GM19455 (cell line): ENCODE results near the gene ADAM33.

Experiments used
- ATAC-seq: cut with Tn5 transposase; IDR thresholded peaks from one replicate; pipeline ENCODE4 v1.9.1; 2021; ENCODE audit not compliant: unreplicated experiment

The ADAM33 gene

GRCh38 chr20:3691306-3691705 is 9.5 kb upstream of the ADAM33 start:
- ATAC-seq = no peak

- ATAC-seq = no peak
These were observed 8.6 kb upstream of the ADAM33 start for GRCh38 chr20:3690413-3690812.

- ATAC-seq = no peak
These were observed 8.2 kb upstream of the ADAM33 start for GRCh38 chr20:3689978-3690377.

GRCh38 chr20:3687655-3688054 is 5.8 kb upstream of the ADAM33 start:
- no peak for ATAC-seq

GRCh38 chr20:3686867-3687321 is 5.1 kb upstream of the ADAM33 start:
- no peak for ATAC-seq

- ATAC-seq = no peak
These were observed 4.6 kb upstream of the ADAM33 start for GRCh38 chr20:3686421-3686820.

GRCh38 chr20:3685341-3685740 is 3.5 kb upstream of the ADAM33 start:
- ATAC-seq = no peak

GRCh38 chr20:3681352-3681930 is 369 bp downstream of the ADAM33 start:
- ATAC-seq = no peak

- ATAC-seq = no peak
These were observed 984 bp downstream of the ADAM33 start for GRCh38 chr20:3680701-3681351.

- no peak for ATAC-seq
These were observed 1.8 kb downstream of the ADAM33 start for GRCh38 chr20:3679749-3680700.

GRCh38 chr20:3678856-3679720 is 2.7 kb downstream of the ADAM33 start:
- ATAC-seq = no peak

- no peak for ATAC-seq
These were observed 3.6 kb downstream of the ADAM33 start for GRCh38 chr20:3678198-3678597.

GRCh38 chr20:3677733-3678132 is 4.1 kb downstream of the ADAM33 start:
- no peak for ATAC-seq

- ATAC-seq = no peak
These were observed 6.6 kb downstream of the ADAM33 start for GRCh38 chr20:3674995-3675900.

GRCh38 chr20:3674447-3674846 is 7.4 kb downstream of the ADAM33 start:
- no peak for ATAC-seq

GRCh38 chr20:3673221-3674070 is 8.4 kb downstream of the ADAM33 start:
- ATAC-seq = no peak

- no peak for ATAC-seq
These were observed 9.2 kb downstream of the ADAM33 start for GRCh38 chr20:3672547-3673171.

GRCh38 chr20:3671986-3672546 is 9.7 kb downstream of the ADAM33 start:
- no peak for ATAC-seq
